HEK293T (cell line): ENCODE data around the gene SYMPK.

Experiments used
- CTCF ChIA-PET: fragments of 350-600 bp; formaldehyde crosslinking; extraction: SDS; loops from one replicate; lab custom pipeline; 2021; ENCODE audit warnings: antibody characterized with exemption, inconsistent platforms; lab: Yijun Ruan, JAX
- POLR2A ChIA-PET: fragments of 350-600 bp; formaldehyde crosslinking; extraction: SDS; loops from one replicate; lab custom pipeline; 2020; ENCODE audit warnings: antibody characterized with exemption, inconsistent platforms; lab: Yijun Ruan, JAX
- DNase-seq: peaks from one replicate; pipeline ENCODE4 v3.0.0; 2012; ENCODE audit warnings: mixed read lengths; ENCODE audit errors: extremely low spot score
- ARNT ChIP-seq: fragments of 450-650 bp; IDR thresholded peaks from 2 replicates; pipeline ENCODE4 v1.6.1; 2017; ENCODE audit warnings: mild to moderate bottlenecking
- BHLHE40 ChIP-seq: fragments of 450-650 bp; IDR thresholded peaks from 2 replicates; pipeline ENCODE4 v1.6.1; 2016; ENCODE audit warnings: mild to moderate bottlenecking, moderate library complexity, borderline replicate concordance
- CTBP1 ChIP-seq: fragments of 450-650 bp; IDR thresholded peaks from 2 replicates; pipeline ENCODE4 v1.6.1; 2016; ENCODE audit warnings: borderline replicate concordance
- ELF4 ChIP-seq: fragments of 450-650 bp; IDR thresholded peaks from 2 replicates; pipeline ENCODE4 v1.6.1; 2017; ENCODE audit warnings: antibody characterized with exemption
- FOXA1 ChIP-seq: fragments of 450-650 bp; IDR thresholded peaks from 2 replicates; pipeline ENCODE4 v1.6.1; 2016; ENCODE audit warnings: mild to moderate bottlenecking
- FOXK2 ChIP-seq: fragments of 450-650 bp; IDR thresholded peaks from 2 replicates; pipeline ENCODE4 v1.6.1; 2016; ENCODE audit warnings: mild to moderate bottlenecking
- FOXM1 ChIP-seq: fragments of 450-650 bp; IDR thresholded peaks from 2 replicates; pipeline ENCODE4 v1.6.1; 2017; ENCODE audit warnings: mild to moderate bottlenecking, borderline replicate concordance
- HDGF ChIP-seq: fragments of 450-650 bp; IDR thresholded peaks from 2 replicates; pipeline ENCODE4 v1.6.1; 2017; ENCODE audit warnings: antibody characterized with exemption, borderline replicate concordance
- L3MBTL2 ChIP-seq: fragments of 450-650 bp; conservative IDR thresholded peaks from 2 replicates; pipeline ENCODE4 v1.6.1; 2016; ENCODE audit warnings: mild to moderate bottlenecking
- LEF1 ChIP-seq: fragments of 450-650 bp; IDR thresholded peaks from 2 replicates; pipeline ENCODE4 v1.6.1; 2017; ENCODE audit warnings: mild to moderate bottlenecking, borderline replicate concordance
- NFRKB ChIP-seq: fragments of 450-650 bp; IDR thresholded peaks from 2 replicates; pipeline ENCODE4 v1.6.1; 2016; ENCODE audit warnings: mild to moderate bottlenecking, moderate library complexity
- PKNOX1 ChIP-seq: fragments of 450-650 bp; IDR thresholded peaks from 2 replicates; pipeline ENCODE4 v1.6.1; 2016
- SP1 ChIP-seq: fragments of 450-650 bp; IDR thresholded peaks from 2 replicates; pipeline ENCODE4 v1.6.1; 2017
- SUZ12 ChIP-seq: fragments of 450-650 bp; IDR thresholded peaks from 2 replicates; pipeline ENCODE4 v1.6.1; 2016; ENCODE audit warnings: mild to moderate bottlenecking
- TARDBP ChIP-seq: fragments of 450-650 bp; IDR thresholded peaks from 2 replicates; pipeline ENCODE4 v1.6.1; 2016
- ZNF384 ChIP-seq: fragments of 450-650 bp; IDR thresholded peaks from 2 replicates; pipeline ENCODE4 v1.6.1; 2016

The SYMPK gene

GRCh38 chr19:45895519-45895972 lies 32.6 kb upstream of the SYMPK start:
- ChIA-PET POLR2A (no interaction called here), CTCF (no interaction called here)
- TF ChIP-seq ELF4 (no peak), BHLHE40 (no peak), CTBP1 (no peak), FOXA1 (no peak), TARDBP (no peak), ARNT (no peak), HDGF (no peak), SP1 (no peak), L3MBTL2 (no peak), FOXK2 (no peak), ZNF384 (no peak), FOXM1 (no peak), LEF1 (no peak), NFRKB (no peak), PKNOX1 (no peak), SUZ12 (no peak)
- no peak for DNase-seq

DNA sequence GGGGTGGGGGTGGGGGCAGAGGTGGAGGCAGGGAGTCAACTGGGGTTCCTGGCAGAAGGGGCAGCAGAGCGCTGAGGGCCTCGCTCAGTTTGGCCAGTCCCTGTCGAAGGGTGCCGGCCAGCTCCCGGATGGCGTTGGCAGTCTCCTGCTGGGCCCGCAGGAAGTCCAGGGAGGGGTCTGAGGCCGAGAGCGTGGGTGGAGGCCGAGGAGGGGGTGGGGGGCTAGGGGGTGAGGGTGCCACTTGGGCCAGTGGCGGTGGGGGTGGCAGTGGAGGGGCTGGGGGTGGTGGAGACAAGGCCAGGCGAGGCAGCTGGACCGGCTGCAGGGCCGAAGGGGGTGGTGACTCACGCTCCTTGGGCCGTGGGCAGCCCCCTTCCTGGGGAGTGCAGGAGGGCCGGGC lies 27.9 kb upstream of the SYMPK start:
- no peak for TF ChIP-seq HDGF
- no peak for TF ChIP-seq LEF1
- TF ChIP-seq L3MBTL2 = no peak
- no peak for TF ChIP-seq FOXK2
- TF ChIP-seq SP1 = no peak
- no peak for TF ChIP-seq CTBP1
- no peak for TF ChIP-seq ELF4
- TF ChIP-seq ZNF384 = no peak
- TF ChIP-seq PKNOX1 = no peak
- TF ChIP-seq SUZ12 = no peak
- TF ChIP-seq BHLHE40 = no peak
- TF ChIP-seq NFRKB = no peak
- TF ChIP-seq ARNT = no peak
- no peak for TF ChIP-seq FOXM1
- no peak for TF ChIP-seq TARDBP
- TF ChIP-seq FOXA1 = no peak
- CTCF ChIA-PET = no interaction called here
- POLR2A ChIA-PET = interaction anchor here (3.1 kb wide), 1 partner anchor 12 kb away, joined by 19 read pairs; the partner anchor contains the start of gene MYPOP
- no peak for DNase-seq

- POLR2A ChIA-PET = interaction anchor here (3.1 kb wide), 1 partner anchor 13 kb away, joined by 19 read pairs; the partner anchor contains the start of gene MYPOP
- CTCF ChIA-PET = no interaction called here
- TF ChIP-seq SP1 (no peak), TARDBP (no peak), ZNF384 (no peak), ARNT (no peak), NFRKB (no peak), FOXM1 (no peak), FOXK2 (no peak), PKNOX1 (no peak), CTBP1 (no peak), L3MBTL2 (no peak), ELF4 (no peak), HDGF (no peak), BHLHE40 (no peak), SUZ12 (no peak), FOXA1 (no peak), LEF1 (no peak)
- DNase-seq = no peak
Measured at GRCh38 chr19:45889210-45889885, 26.4 kb upstream of the SYMPK start.

- TF ChIP-seq FOXM1 (no peak), ZNF384 (no peak), SP1 (no peak), TARDBP (no peak), SUZ12 (no peak), CTBP1 (no peak), ARNT (no peak), NFRKB (no peak)
- ChIA-PET POLR2A (interaction anchor here (1.4 to 3.0 kb wide), 2 partner anchors 15 to 118 kb away, joined by 5 to 34 read pairs; partner anchors contain the start of genes MYPOP and SIX5), CTCF (interaction anchor here (1.4 kb wide), 1 partner anchor 16 kb away, joined by 3 read pairs; no protein-coding TSS in a partner anchor)
- no peak for DNase-seq
Measured at GRCh38 chr19:45887200-45887710, 24.3 kb upstream of the SYMPK start.

GRCh38 chr19:45886427-45887199 lies 23.7 kb upstream of the SYMPK start:
- ChIA-PET CTCF (no interaction called here), POLR2A (interaction anchor here (0.6 to 3.0 kb wide), 7 partner anchors 16 to 117 kb away, joined by 3 to 34 read pairs (median 5); partner anchors contain the start of genes CCDC61, FOXA3, MYPOP and SIX5)
- TF ChIP-seq LEF1 (no peak), FOXM1 (peak; percentile 92)
- peak; percentile 87 for DNase-seq
